K562 (cell line): Measurements from ENCODE around the gene PRPF6.

Source experiments
- NCOA1 ChIP-seq: fragments of 450-650 bp; IDR thresholded peaks from 2 replicates; pipeline ENCODE4 v1.6.1; 2016; ENCODE audit warnings: low read depth
- POLR3A ChIP-seq: IDR thresholded peaks from 2 replicates; pipeline ENCODE4 v1.6.1; 2011; ENCODE audit warnings: borderline replicate concordance, mild to moderate bottlenecking, moderate library complexity; ENCODE audit not compliant: insufficient read length, insufficient read depth; ENCODE audit errors: extremely low read depth
- ZNF224 ChIP-seq: sonication (generic); formaldehyde crosslinking; IDR thresholded peaks from 2 replicates; pipeline ENCODE4 v1.8.0; 2022; ENCODE audit warnings: mild to moderate bottlenecking, missing genetic modification reagents

DNA sequence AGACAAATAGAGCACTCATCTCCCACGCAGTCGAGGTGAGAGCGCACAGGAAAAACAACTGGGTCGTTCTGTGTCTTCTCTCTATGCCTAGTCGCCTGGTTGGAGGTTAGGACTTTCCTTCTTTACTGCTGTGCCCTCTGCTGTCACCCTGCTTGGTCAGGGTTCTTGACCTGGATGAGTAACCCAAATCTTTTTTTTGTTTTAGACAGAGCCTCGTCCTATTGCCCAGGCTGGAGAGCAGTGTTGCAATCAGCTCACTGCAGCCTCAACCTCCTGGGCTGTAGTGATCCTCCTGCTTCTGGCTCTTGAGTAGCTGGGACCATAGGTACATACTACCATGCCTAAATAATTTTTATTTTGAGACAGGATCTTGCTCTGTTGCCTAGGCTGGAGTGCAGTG lies 24.5 kb downstream of the PRPF6 start:
- TF ChIP-seq ZNF224 (CRISPR knock-in tag) (no peak), NCOA1 (no peak), POLR3A (no peak)
